GM10266 (cell line): ENCODE measurements around the gene RHBDL3.
"Not testable (repeated sequence)": the region's sequence is repeated elsewhere in the genome, so short reads cannot be mapped to it uniquely, and the experiment has no call there.

ENCODE experiments used
- DNase-seq: peaks from one replicate; pipeline ENCODE4 v3.0.0; 2012; ENCODE audit errors: extremely low spot score
- TF ChIP-seq, protein P1 (sequence below): IDR thresholded peaks from 2 replicates; pipeline ENCODE4 v1.5.1; 2012; ENCODE audit warnings: mild to moderate bottlenecking, low read depth; ENCODE audit not compliant: control insufficient read depth, insufficient read depth; ENCODE audit errors: missing control alignments

Gene RHBDL3

DNA sequence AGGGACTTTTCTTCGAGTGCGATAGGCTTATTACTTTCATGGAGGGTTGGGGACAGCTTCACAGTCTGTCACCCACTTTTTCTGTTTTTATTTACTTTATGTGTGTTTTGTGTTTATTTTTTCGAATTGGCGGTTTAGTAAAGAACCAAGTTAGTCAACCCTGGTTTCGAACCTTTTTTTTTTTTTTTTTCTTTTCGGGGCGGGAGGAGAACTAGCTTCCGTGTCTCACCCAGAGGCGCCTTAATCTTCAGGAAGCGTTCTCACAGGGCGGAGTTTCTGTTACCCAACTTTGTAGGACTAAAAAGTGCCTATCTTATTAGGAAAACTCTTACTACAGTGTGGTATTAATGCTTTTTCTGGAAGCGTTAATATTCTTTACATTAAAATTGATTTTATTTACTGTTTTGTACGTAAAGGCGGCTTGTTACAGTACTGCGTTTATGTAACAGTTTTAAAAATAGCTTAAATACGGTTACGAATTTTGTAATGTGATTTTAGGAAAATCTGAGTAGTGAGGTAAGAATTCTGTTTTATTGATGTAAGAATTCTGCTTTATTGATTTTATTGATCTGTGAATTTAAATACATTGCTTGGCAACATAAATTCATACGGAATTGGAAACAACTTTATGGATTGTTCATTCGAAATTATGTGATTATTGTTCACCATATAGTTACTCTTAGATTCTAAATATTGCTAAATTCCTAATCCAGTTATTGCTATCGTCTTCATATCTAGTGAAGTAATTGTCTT is 85.2 kb downstream of the RHBDL3 start:
- peak; percentile 29 for DNase-seq
- TF ChIP-seq, protein P1, sequence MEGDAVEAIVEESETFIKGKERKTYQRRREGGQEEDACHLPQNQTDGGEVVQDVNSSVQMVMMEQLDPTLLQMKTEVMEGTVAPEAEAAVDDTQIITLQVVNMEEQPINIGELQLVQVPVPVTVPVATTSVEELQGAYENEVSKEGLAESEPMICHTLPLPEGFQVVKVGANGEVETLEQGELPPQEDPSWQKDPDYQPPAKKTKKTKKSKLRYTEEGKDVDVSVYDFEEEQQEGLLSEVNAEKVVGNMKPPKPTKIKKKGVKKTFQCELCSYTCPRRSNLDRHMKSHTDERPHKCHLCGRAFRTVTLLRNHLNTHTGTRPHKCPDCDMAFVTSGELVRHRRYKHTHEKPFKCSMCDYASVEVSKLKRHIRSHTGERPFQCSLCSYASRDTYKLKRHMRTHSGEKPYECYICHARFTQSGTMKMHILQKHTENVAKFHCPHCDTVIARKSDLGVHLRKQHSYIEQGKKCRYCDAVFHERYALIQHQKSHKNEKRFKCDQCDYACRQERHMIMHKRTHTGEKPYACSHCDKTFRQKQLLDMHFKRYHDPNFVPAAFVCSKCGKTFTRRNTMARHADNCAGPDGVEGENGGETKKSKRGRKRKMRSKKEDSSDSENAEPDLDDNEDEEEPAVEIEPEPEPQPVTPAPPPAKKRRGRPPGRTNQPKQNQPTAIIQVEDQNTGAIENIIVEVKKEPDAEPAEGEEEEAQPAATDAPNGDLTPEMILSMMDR: no peak

DNA sequence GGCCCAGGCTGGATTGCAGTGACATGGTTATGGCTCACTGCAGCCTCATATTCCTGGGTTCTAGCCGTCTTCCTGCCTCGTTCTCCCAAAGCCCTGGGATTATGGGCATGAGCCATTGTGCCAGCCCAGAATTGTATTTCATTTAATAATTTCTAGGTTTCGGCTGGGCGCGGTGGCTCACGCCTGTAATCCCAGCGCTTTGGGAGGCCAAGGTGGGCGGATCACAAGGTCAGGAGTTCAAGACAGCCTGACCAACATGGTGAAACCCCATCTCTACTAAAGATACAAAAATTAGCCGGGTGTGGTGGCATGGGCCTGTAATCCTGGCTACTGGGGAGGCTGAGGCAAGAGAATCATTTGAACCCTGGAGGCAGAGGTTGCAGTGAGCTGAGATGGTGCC is 87.1 kb downstream of the RHBDL3 start:
- DNase-seq: not testable (repeated sequence)

DNA sequence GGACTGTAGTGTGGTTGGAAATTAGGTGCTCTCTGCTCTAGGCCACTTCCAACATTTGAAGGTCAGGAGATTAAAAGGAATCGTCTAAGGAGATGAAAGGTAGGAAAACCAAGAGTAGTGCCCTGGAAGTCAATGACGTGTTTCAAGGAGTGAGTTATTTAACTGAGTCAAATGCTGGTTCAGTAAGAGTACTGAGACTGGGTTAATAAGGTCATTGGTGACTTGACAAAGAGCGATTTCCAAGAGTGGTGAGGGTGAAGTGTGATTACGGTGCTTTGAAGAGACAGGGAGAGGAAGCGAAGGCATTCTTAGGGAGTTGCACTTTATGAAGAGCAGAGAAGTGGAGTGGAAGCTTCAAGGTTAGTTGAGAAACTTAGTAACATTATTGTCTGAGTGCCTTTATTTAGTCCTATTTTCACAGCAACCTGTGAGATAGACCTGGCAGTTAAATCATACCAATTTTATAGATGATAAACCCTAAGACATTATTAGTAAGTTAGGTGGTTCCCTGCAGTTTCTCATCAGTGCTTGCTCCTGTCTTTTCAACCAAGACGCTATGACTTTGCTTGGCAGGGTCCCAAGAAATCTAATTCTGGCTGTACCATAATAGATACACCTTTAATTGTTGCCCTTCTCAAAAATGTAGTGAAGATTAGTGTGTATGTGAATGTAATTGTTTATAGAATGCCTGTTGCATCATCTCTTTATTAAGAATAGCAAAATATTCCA is 90.2 kb downstream of the RHBDL3 start:
- no peak for DNase-seq
- TF ChIP-seq, protein P1: no peak

DNA sequence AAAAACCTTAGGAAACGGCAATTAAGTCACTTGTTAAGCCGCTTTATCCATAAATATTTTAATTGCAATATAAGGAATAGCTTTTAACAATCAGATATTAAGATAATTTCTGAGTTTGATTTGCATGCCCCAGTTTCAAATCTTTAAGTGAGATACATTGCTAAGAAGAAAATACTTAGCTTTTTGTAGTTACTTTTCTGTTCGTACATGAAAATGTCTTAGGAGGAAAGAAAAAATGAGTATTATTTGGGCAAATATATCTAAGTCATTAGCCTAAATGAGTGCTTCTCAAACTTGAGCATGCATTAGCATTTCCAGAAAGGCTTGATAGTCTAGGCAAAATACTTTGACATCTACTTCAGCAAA is 90.7 kb downstream of the RHBDL3 start:
- DNase-seq: no peak
- TF ChIP-seq, protein P1: no peak

DNA sequence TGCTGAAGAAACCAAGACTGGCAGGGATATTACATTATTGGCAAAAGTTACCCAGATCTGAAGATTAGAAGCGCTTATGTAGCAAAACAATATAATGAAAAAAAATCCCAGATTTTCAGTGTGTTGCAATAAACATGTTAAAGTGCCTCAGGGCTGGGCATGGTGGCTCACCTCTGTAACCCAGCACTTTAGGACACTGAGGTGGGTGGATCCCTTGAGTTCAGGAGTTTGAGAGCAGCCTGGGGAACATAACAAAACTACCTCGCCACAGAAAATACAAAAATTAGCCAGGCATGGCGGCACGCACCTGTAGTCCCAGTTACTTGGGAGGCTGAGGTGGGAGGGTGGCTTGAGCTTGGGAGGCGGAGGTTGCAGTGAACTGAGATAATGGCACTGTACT is 91.1 kb downstream of the RHBDL3 start:
- TF ChIP-seq, protein P1: no peak
- DNase-seq: no peak

DNA sequence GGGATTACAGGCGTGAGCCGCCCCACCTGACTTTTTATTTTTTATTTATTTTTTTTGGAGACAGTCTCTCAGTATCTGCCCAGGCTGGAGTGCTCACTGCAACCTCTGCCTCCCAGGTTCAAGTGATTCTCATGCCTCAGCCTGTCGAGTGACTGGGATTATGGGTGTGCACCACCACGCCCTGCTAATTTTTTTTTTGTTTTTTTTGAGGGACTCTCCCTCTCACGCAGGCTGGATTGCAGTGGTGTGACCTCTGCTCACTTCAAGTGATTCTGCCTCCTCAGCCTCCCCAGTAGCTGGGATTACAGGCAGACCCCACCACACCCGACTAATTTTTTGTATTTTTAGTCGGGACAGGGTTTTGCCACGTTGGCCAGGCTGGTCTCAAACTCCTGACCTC is 92.0 kb downstream of the RHBDL3 start:
- TF ChIP-seq, protein P1: no peak
- no peak for DNase-seq

DNA sequence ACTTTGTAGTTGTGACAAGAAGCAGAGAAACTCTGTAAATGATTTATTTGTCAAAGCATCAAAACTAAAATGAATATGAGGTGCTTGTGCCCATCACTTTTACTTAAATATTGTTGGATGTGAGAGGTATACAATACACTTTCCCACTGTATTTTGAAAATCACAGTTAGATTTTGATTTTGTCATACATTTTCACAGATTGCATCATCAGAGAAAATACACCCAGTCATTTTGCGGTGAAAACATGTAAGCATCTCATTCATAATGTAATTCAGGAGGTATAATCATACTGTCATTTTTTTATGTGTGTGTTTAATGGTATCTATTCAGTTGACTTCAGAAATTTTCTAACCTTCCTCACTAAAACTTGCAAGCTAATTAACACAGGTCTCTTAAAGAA is 95.6 kb downstream of the RHBDL3 start:
- DNase-seq: no peak
- TF ChIP-seq, protein P1: no peak
